GM23248 (cell line): ENCODE data around the gene FGF4.

ENCODE experiments used
- EZH2 ChIP-seq: fragments of 200-600 bp; sonication (generic); IDR thresholded peaks from 2 replicates; pipeline ENCODE4 v1.6.1; 2018; ENCODE audit warnings: antibody characterized with exemption, mild to moderate bottlenecking; ENCODE audit not compliant: insufficient read depth, poor library complexity, severe bottlenecking
- EZH2phosphoT487 ChIP-seq: fragments of 200-600 bp; sonication (generic); IDR thresholded peaks from 2 replicates; pipeline ENCODE4 v1.6.1; 2018; ENCODE audit warnings: antibody characterized with exemption, moderate library complexity, mild to moderate bottlenecking, low read depth; ENCODE audit not compliant: insufficient read depth

DNA sequence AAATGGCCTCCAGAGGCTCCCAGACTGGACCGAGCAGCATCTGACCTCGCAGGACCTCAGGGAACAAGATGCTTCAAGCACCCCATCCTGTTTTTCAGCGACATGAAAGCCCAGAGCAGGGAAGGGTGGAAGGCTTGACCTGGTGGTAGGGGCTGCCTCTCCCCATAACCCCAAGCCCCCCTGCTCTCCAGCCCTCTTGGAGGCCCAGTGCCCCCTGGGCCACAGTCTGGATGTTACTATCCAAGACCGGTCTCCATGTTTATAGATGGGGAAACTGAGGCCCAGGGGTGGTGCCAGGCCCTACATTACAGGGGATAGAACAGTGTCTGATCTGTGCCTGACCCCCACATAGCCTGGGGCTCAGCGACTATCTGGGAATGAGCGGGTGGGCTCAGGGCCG lies 37.1 kb upstream of the FGF4 start:
- TF ChIP-seq EZH2 (no peak), EZH2phosphoT487 (no peak)
